ENCODE data around the gene JMJD6.
A peak's percentile ranks its signal among the peaks of the same experiment; 100 is the strongest.

JMJD6 gene

GRCh38 chr17:76697702-76698465 lies 28.5 kb downstream of the JMJD6 start:
- no peak for DNase-seq

GRCh38 chr17:76696763-76697701 lies 29.4 kb downstream of the JMJD6 start:
- DNase-seq: peak; percentile 33 to 62

GRCh38 chr17:76695059-76695831 lies 31.2 kb downstream of the JMJD6 start:
- DNase-seq: no peak

DNA sequence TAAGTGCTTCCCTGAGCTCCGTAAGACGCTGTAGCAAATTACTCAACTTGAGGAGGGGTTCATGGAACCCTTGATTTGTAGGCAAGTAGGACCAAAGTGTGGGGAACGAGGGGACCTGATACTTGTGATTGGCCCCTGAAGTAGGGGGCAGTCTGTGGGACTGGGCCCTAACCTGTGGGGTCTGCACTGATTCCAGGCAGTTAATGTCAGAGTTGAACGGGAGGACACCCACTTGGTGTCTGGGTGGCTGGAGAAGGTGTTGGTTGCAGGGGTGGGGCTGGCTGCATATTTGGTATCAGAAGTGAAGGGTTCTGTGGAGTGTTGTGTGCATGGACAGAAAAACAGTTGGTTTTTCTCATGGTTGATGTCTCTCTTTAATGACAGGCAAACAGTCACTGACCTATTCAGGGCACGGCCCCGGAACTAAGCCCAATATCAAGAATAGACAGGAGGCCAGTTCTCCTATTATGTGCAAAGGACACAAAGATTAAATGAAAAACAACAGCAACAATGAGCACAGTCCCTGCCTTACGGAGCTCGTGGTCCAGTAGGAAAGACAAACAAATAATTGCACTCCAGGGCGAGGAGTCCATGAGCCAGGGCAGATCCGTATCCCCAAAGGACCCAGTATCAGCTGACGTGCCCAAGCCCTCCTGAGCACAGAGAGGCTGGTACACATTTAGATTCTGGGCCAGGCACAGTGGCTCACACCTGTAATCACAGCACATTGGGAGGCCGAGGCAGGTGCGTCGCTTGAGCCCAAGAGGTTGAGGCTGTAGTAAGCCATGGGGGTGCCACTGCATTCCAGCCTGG lies 34.8 kb downstream of the JMJD6 start:
- no peak for DNase-seq

- no peak for DNase-seq
Observed at GRCh38 chr17:76690596-76691280, 35.7 kb downstream of the JMJD6 start.

DNA sequence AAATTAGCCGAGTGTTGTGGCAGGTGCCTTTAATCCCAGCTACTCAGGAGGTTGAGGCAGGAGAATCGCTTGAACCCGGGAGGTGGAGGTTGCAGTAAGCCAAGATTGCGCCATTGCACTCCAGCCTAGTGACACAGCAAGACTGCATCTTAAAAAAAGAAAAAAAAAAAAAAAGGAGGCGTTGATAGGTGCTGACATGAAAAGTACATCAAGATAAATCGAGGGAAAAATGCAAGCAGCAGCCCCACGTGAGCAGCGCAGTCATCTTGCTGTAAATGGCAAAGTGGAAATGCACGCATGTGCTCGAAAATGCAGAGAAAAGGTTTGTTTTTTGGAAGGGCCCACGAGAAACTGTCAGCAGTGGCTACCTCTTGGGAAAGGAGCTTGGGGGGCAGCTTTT lies 36.5 kb downstream of the JMJD6 start:
- no peak for DNase-seq

- DNase-seq: no peak
Observed at GRCh38 chr17:76688165-76688622, 38.2 kb downstream of the JMJD6 start.

- DNase-seq: no peak
Observed at GRCh38 chr17:76687298-76688164, 38.9 kb downstream of the JMJD6 start.

DNA sequence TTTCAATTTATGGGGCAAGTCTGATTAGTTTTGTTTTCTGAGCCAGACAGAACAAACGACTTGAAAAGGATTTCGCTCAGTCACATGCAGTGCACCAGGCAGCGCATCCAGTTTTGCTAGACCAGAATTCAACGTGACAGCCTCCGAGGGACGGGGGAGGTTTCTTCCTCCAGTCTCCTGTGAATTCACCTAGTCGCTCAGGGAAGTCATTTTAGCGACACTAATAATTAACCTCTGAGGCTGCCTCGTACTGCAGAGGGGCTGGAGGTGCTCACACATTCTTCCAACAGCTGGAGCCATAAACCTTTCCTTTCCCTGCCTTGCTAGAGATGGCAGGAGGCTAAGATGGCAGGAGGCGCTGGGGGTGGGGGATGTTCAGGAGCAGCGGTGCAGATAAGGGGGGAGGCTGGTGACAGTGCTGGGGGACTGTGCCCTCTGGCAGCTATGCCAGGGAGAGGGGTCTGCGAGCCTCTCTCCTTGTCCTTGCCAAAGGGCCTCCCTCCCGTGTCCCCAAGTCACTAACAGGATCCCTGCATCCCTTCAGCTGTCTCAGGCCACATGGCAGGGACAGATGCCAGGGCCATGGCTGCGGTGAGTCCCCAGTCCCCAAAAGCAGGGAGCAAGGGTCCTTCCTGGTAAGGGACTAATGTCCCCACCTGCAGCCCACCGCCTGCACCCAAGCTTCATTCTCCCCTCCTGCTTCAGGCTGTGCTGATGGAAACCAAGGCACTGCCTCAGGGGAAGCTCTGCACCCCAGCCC lies 39.7 kb downstream of the JMJD6 start:
- DNase-seq: no peak

GRCh38 chr17:76685846-76686245 lies 40.6 kb downstream of the JMJD6 start:
- DNase-seq: no peak

DNA sequence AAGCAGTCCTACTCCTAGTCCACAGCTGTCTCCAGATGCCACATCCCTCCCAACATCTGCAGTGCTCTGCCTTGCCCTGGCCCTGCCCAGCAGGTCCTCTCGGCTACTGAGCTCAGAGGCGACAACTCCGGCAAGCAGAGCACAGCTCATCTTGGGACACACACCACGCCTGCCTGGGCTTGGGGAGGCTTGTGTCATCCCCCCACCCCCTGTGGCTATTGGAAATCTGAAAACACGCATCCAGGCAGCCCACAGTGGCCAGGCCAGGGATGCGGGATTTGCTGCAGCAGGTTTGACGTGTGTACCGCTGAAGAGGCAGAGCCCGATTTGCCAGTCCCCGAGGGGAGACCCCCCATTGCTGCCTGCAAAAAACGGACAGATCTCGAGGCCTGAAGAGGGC lies 41.0 kb downstream of the JMJD6 start:
- DNase-seq: no peak

DNA sequence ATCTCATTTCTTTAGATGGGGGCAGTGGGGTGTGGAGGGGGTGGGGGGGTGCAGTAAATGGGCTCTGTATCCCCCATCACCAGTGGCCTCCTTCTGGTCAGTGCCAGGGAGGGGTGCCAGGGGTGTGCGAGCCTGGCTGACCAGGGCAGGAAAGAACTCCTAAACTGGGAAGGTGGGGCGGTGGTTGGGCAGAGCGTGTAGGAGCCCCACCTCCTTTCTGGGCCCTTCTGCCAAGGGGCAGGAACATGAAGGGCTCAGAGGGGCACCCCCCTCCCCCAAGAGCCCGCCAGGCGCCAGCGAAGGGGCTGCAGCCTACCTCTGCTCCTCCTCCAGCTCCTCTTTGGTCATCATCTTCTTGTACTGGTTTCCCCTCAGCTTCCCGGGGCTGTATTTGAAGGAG lies 41.6 kb downstream of the JMJD6 start:
- DNase-seq: no peak

GRCh38 chr17:76683921-76684745 lies 42.3 kb downstream of the JMJD6 start:
- DNase-seq: no peak

DNA sequence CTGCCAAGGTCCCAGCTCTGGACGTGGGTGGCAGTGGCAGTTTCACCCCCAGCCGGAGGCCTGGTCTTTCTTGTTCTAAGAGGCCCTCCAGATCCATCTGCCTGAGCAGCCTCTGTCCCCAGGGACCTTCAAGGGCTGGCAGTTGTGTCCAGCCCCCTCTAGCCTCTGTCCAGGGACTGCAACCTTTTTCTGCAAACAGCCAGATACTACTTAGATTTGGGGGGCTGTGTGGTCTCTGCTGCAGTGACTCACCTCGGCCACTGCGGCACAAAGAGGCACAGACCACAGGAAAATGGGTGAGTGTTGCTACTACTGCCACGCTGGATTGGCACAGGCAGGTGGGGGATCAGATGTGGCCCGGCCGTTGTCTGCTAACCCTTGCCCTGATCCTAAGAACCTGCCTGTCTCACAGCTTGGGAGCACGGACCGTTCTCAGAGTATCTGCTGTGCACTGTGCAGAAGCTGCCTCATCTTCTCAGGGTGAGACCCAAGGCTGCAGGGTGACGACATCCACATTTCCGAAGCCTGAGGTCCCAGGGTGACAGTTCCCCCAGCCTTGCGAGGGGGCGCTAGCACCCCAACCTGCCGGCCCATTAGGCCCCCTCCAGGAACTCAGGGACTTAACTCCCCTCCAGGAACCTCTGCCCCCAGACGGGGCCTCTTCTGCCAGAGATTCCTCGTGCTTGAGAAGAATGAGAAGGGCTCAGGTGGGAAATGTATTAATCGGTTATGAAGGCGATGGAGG lies 43.2 kb downstream of the JMJD6 start:
- no peak for DNase-seq

DNA sequence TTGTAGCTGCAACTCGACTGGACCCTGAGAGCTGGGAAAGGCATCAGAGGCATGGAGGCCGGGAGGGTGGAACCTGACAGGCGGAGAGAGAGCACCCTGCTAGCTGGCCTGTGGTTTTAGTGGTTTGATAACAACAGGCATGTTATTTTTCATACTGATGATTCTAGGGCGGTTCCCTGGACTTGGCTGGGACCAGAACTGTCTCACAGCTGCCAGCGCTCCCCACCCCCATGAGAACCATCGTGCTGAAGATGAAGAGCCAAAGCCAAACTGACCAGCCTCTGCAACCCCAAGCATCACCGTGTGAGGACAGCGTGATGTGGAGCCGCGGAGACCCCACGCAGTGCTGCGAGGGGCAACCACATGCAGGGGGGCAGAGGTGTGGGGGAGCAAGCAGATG lies 44.1 kb downstream of the JMJD6 start:
- DNase-seq: no peak

- peak; percentile 30 to 41 for DNase-seq
Observed at GRCh38 chr17:76681222-76682137, 44.9 kb downstream of the JMJD6 start.

GRCh38 chr17:76679239-76679638 lies 47.2 kb downstream of the JMJD6 start:
- no peak for DNase-seq

All from SW 1271 (cell line).